WTC11 (cell line): ENCODE results near the gene TPX2.

Source experiments
- AR ChIP-seq: fragments of 250-450 bp; sonication (Bioruptor Pico); IDR thresholded peaks from 2 replicates; pipeline ENCODE4 v1.9.0; 2021; ENCODE audit warnings: mild to moderate bottlenecking
- ATF2 ChIP-seq: sonication (generic); formaldehyde crosslinking; IDR thresholded peaks from 2 replicates; pipeline ENCODE4 v1.8.1; 2022; ENCODE audit warnings: low read depth, missing genetic modification reagents, borderline replicate concordance
- CBFB ChIP-seq: sonication (generic); formaldehyde crosslinking; IDR thresholded peaks from 2 replicates; pipeline ENCODE4 v1.8.1; 2022; ENCODE audit warnings: mild to moderate bottlenecking, low read depth, missing genetic modification reagents
- CREM ChIP-seq: sonication (generic); formaldehyde crosslinking; IDR thresholded peaks from 2 replicates; pipeline ENCODE4 v1.8.1; 2022; ENCODE audit warnings: mild to moderate bottlenecking, missing genetic modification reagents, moderate library complexity
- CTCF ChIP-seq: fragments of 200-600 bp; IDR thresholded peaks from 2 replicates; pipeline ENCODE4 v1.8.0; 2022; ENCODE audit warnings: antibody characterized with exemption
- ELF4 ChIP-seq: sonication (generic); formaldehyde crosslinking; IDR thresholded peaks from 2 replicates; pipeline ENCODE4 v1.8.1; 2022; ENCODE audit warnings: low read depth, mild to moderate bottlenecking, moderate library complexity, missing genetic modification reagents
- GABPB1 ChIP-seq: sonication (generic); formaldehyde crosslinking; IDR thresholded peaks from 2 replicates; pipeline ENCODE4 v1.8.1; 2023; ENCODE audit warnings: mild to moderate bottlenecking, missing genetic modification reagents
- JUN ChIP-seq: sonication (generic); formaldehyde crosslinking; IDR thresholded peaks from 2 replicates; pipeline ENCODE4 v1.8.0; 2023; ENCODE audit warnings: mild to moderate bottlenecking, missing genetic modification reagents
- MAX ChIP-seq: sonication (generic); formaldehyde crosslinking; IDR thresholded peaks from 2 replicates; pipeline ENCODE4 v1.8.0; 2022; ENCODE audit warnings: mild to moderate bottlenecking, missing genetic modification reagents
- SMAD4 ChIP-seq: sonication (generic); formaldehyde crosslinking; IDR thresholded peaks from 2 replicates; pipeline ENCODE4 v1.8.0; 2022; ENCODE audit warnings: mild to moderate bottlenecking, missing genetic modification reagents
- ZNF263 ChIP-seq: sonication (generic); formaldehyde crosslinking; IDR thresholded peaks from 2 replicates; pipeline ENCODE4 v1.8.1; 2022; ENCODE audit warnings: low read depth, mild to moderate bottlenecking, moderate library complexity, missing genetic modification reagents
- ZNF281 ChIP-seq: sonication (generic); formaldehyde crosslinking; IDR thresholded peaks from 2 replicates; pipeline ENCODE4 v1.8.0; 2023; ENCODE audit warnings: mild to moderate bottlenecking, missing genetic modification reagents
- TF ChIP-seq, protein P1 (sequence below): sonication (generic); formaldehyde crosslinking; IDR thresholded peaks from 2 replicates; pipeline ENCODE4 v1.8.1; 2023; ENCODE audit warnings: mild to moderate bottlenecking, missing genetic modification reagents, moderate library complexity
- TF ChIP-seq, protein P2 (sequence below): sonication (generic); formaldehyde crosslinking; IDR thresholded peaks from 2 replicates; pipeline ENCODE4 v1.8.1; 2022; ENCODE audit warnings: low read depth, mild to moderate bottlenecking, moderate library complexity, missing genetic modification reagents, borderline replicate concordance

DNA sequence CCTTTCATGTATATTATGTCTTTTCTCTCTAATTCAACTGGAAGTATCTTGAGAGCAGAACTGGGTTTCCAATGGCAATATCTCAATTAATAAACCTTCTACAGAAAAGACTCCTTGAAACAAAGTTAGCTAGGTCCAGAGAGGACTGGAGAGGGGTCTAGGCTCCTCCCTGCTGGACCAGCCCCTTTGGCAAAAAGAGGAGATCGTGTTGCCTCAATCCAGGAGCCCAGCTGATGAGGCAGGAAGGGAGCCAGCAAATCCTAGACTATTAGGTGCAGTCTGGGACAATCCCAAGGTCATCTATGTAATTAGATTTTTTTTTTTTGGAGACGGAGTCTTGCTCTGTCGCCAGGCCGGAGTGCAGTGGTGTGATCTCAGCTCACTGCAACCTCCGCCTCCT, 38.3 kb upstream of the TPX2 start:
- TF ChIP-seq MAX (no peak), CBFB (CRISPR knock-in tag) (no peak), CTCF (no peak), ZNF263 (CRISPR knock-in tag) (no peak), SMAD4 (CRISPR knock-in tag) (no peak), ELF4 (CRISPR knock-in tag) (no peak), ZNF281 (CRISPR knock-in tag) (no peak), ATF2 (CRISPR knock-in tag) (no peak), JUN (CRISPR knock-in tag) (no peak), GABPB1 (CRISPR knock-in tag) (no peak), AR (CRISPR knock-in tag) (no peak), CREM (CRISPR knock-in tag) (no peak)
- TF ChIP-seq, protein P1, sequence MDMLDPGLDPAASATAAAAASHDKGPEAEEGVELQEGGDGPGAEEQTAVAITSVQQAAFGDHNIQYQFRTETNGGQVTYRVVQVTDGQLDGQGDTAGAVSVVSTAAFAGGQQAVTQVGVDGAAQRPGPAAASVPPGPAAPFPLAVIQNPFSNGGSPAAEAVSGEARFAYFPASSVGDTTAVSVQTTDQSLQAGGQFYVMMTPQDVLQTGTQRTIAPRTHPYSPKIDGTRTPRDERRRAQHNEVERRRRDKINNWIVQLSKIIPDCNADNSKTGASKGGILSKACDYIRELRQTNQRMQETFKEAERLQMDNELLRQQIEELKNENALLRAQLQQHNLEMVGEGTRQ (CRISPR knock-in tag), result no peak
- TF ChIP-seq, protein P2, sequence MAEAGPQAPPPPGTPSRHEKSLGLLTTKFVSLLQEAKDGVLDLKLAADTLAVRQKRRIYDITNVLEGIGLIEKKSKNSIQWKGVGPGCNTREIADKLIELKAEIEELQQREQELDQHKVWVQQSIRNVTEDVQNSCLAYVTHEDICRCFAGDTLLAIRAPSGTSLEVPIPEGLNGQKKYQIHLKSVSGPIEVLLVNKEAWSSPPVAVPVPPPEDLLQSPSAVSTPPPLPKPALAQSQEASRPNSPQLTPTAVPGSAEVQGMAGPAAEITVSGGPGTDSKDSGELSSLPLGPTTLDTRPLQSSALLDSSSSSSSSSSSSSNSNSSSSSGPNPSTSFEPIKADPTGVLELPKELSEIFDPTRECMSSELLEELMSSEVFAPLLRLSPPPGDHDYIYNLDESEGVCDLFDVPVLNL (CRISPR knock-in tag), result no peak
